ENCODE measurements around the gene SLC22A25.

The SLC22A25 gene

DNA sequence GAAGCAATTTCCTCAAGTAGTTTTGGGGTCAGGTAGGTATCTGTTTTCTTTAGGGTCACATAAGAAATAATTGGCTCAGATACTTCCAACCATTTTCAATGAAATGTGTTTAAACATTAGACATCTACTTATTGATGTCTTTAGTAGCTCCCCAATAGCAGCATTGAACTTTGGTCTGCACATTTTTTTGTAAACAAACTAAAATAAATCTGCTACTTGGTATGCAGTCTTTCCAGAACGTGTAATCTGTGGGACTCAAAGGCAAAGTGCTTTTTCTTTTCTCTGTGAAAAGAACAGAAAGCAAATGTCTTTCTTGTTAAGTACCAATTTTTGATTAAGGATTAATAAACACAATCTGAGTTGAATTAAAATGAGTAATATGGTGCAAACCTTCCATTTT is 13.6 kb downstream of the SLC22A25 start:
- no peak for DNase-seq

DNA sequence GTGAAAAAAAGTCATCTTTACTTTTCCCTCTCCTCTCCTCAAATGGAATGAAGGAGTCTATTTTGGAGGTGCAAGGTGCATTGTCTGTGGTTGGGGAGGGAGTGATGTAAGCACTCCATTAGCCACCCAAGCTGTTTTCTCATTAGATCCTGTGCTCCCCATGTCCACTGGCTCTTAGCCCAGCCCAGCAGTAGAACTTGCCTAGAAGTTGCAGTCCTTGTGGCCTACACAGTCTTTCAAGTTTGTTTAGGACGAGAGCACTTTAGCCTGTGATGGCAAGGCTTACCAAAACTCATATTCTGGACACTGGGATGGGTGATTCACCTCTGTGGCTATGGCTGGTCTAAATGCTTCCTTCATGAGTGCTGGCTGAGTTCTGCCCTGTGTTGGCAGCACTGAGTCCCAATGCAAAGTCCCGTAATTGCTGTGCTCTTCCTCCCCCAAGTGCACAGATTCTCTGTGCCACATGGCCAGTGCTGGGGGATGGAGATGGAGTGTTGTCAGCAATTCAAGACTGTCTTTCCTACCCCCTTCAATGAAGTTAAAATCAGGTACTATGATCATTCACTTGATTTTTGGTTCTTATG is 15.8 kb downstream of the SLC22A25 start:
- no peak for DNase-seq

DNA sequence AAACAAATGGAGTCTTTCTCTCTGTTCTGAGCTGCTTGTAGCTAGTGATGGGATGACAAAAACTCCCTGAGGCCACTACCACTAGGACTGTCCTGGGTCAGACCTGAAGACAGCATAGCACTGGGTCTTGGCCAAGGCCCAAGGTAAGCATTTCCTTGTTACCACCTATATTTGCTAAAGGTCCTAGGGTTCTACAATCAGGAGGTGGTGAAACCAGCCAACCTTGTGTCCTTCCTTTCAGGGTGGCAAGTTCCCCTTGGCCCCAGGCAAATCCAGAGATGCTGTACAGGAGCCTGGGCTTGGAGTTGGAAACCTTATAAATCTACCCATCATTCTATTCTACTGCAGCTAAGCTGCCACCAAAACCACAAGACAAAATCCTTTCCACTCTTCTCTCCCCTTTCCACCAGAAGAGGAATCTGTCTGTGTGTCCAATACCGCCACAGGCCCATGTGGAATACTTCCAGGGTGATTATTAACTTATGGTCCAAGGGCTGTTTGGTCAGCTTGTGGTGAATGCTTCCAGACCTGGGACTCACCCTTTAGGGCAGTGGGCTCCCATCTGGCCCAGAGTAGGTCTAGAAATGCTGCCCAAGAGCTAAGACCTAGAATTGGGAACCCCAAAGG is 16.8 kb downstream of the SLC22A25 start:
- DNase-seq: no peak

DNA sequence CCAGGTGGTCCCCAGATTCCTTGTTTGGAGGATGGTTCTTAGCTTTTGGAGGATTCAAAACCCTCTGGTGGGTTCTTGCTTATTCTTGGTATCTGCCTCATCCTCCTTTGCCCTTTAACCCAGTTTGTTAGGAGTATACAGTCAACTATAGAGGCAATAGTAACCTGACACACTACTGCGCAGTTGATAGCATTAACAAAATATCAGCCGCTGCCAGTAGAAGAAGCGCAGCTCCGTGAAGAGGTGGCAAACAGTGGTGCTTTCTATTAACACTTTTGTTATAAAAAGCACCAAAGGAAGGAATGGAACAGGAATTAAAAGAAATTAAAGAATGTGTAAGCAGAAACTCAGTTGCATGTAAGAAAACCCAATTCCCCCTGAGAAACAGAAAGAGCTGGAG is 29.3 kb downstream of the SLC22A25 start:
- DNase-seq: no peak

DNA sequence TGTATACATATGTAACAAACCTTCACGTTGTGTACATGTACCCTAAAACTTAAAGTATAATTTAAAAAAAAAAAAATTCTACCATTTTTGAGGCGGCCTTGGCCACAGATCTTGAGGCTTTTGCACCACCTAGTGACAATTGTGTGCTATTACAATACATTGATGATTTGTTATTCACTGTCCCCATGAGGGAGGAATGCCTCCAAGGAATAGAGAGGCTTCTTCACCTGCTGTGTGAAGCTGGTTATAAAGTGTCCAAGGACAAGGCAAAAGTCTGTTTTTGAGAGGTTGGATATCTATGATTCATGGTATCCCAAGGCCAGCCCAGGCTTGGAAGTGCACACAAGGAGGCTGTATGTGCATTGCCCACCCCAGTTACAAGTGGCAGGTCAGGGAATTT is 30.7 kb downstream of the SLC22A25 start:
- DNase-seq: no peak

DNA sequence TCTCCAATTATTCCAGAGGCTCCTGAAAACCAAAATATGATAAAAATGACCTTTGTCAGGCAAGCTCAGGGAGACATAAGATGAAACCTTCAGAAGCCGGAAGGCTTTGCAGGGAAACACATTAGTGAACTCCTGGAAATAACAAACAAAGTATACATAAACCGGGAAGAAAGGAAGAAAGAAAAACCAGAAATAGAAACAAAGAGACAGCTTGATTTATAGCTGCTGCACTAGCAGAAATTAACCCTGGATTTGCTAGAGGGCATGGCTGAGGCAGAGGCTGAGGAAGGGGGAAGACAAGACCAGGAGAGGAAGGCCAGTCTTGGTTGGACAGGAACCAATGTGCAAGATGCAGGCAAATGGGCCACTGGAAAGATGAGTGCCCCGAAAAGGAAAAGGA is 33.3 kb downstream of the SLC22A25 start:
- no peak for DNase-seq

All from NCI-H510A treated with DMSO at 0.1 percent for 48 hours (cell line).